ENCODE data around the gene STOML3.

- TF ChIP-seq POLR2A (IDR thresholded peaks at IDR 0.05): no peak
- TF ChIP-seq CTCF (IDR thresholded peaks at IDR 0.05 in 8 of 11, conservative IDR thresholded peaks at IDR 0.05 in 3 of 11): no peak
- TF ChIP-seq POLR2AphosphoS5 (IDR thresholded peaks at IDR 0.05): no peak
Observed at GRCh38 chr13:38990693-38991092, at the start of gene STOML3.
